HG03354 (cell line): ENCODE data around the gene DRICH1.
"Not testable (repeated sequence)": the region's sequence is repeated elsewhere in the genome, so short reads cannot be mapped to it uniquely, and the experiment has no call there.

Experiments used
- ATAC-seq: cut with Tn5 transposase; IDR thresholded peaks from one replicate; pipeline ENCODE4 v1.9.1; 2021; ENCODE audit warnings: mild to moderate bottlenecking; ENCODE audit not compliant: unreplicated experiment, poor library complexity, severe bottlenecking

DRICH1 gene

DNA sequence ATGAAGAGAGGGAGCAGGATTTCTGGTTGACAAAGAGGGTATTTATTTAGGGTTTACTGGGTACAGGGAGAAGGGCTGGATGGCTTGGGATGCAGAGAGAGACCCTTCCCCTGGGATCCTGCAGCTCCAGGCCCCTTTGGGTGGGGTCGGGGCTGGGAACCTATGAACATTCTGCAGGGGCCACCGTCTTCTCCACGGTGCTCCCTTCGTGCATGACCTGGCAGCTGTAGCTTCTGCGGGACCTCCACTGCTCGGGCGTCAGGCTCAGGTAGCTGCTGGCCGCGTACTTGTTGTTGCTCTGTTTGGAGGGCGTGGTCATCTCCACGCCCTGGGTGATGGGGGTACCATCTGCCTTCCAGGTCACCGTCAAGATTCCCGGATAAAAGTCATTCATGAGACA, 59.0 kb downstream of the DRICH1 start:
- ATAC-seq = not testable (repeated sequence)

DNA sequence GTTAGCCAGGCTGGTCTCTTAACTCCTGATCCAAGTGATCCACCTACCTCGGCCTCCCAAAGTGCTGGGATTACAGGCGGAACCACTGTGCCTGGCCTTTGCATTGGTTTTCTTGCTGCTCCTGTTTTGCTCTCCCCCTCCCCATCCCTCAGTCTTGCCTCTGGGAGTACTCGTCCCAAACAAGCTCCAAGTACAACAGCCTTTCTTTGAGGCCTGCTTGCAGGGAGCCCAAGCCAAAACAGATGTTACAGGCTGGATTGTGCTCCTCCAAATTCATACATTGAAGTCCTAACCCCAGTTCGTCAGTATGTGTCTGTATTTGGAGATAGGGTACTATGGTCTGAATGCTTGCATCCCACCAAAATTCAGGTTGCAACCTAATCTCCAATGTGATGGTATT, 60.6 kb downstream of the DRICH1 start:
- ATAC-seq = no peak

DNA sequence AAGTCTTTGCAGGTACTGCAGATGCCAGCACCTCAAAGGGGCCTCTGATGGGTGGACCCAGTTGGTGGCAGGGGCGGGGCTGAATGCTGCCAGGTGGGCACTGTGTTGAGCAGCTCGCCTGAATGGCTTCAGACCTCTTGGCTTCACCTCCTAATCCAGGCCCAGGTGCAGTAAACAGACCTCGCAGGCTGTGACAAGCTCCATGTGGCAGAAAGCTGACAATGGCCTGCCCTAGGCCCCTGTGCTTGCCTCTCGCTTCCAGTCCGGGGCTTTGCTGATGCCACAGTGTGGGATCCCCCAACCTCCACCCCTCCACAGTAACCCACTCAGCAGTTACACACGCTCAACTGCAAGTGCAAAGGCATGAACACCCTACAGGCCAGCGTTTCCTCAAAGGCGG, 61.4 kb downstream of the DRICH1 start:
- ATAC-seq = no peak

DNA sequence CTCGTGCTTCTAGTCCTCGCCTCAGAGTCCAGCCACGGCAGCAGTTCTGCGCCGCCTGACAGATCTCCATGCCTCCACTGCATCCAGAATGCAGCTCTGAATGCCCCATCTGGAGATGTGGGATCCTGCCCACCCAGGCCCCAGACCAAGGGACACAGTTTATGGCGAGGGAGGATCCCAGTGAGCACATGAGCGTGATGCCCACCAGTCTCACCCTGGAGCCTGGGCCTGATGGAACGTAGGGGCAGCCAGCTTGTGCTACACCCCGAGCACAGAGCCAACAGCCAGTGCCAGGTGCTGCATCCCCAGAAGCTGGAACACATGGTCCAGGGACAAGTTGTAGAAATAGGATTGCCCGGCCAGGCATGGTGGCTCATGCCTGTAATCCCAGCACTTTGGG, 62.4 kb downstream of the DRICH1 start:
- no peak for ATAC-seq

DNA sequence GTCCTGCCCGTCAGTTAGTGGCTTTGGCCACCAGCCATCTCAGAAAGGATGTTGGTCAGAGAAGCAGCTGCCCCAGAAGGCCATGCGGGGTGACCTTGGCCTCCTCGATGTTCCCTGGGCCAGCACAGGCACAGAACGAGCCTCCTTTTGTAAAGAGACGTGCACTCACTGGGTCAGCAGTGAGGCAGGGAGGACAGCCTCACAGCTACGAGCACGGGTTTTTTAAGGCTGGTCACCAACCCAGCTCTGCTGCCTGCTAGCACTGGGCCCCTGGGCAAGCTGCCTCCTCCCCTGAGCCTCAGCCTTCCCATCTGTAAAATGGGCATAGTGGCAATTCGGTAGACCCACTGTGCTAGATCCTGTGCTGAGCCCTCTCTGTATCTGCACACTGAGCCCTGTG, 62.8 kb downstream of the DRICH1 start:
- no peak for ATAC-seq

DNA sequence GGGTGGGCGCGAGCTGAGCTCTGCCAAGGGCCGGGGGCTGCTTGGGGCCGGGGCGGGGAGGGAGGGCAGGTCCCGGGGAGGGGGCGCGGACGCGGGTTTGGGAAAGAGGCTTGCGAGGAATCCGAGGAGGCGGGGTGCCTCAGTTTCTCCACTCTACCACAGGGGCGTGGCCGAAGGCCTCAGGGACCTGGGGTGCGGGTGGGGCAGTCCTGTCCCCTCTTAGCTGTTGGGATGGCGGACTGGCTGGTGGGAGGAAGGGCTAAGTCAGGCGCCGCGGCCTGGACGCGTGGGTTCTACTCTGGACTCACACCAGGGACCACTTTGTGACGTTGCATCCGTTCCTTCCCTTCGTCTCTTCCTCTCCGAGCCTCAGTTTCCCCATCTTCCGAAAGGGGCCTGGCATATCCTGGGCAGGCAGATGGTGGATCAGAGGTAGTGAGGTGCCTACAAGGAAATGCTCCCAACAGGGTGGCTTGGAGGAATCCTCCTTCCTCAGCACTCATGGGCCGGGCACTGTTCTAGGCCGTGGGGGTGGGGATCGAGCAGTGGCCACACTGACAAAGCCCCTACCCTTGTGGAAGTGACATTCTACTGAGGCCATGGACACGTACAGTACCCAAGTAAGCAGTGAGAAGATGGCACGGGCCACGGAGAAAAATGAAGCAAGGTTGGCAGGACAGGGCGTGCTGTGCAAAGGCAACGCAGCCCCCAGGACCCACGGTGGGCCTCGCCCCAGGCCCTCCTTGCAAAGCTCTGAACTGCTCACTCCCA, 65.2 kb downstream of the DRICH1 start:
- no peak for ATAC-seq

DNA sequence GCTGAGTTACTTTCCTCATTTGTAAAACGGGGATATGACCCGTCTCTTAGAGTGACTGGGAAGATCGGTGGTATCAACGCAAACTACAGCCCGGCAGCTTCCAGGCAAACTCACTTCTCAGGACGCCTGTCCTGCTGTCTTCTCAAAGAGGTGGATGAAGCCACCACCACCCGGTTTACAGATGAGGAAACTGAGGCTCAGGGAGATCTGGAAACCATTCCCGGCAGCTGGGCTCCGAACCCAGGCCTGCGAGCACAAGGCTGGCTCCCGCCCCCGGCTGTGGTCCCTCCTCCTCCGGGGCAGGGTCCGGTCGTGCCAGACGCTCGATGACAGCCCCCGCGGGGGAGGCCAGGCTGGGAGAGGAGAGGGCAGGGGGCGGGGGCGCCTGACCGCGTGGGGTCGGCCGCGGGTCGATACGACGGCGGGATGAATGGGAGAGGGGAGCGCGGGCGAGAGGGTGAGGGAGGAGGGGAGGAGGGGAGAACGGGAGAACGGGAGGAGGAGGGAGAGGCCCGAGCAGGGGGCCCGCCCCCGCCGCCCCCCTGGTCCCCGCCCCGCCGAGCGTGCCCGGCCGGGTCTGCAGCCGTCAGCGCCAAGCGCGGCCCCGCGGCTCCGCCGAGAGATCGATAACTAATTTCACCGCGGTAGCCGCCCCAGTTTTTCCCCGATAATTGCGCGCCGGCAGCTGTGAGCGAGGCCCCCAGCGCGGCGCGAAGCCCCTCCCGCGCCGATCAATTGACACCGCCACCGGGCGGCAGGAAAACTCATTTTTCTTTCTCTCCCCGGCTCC, 66.0 kb downstream of the DRICH1 start:
- no peak for ATAC-seq

DNA sequence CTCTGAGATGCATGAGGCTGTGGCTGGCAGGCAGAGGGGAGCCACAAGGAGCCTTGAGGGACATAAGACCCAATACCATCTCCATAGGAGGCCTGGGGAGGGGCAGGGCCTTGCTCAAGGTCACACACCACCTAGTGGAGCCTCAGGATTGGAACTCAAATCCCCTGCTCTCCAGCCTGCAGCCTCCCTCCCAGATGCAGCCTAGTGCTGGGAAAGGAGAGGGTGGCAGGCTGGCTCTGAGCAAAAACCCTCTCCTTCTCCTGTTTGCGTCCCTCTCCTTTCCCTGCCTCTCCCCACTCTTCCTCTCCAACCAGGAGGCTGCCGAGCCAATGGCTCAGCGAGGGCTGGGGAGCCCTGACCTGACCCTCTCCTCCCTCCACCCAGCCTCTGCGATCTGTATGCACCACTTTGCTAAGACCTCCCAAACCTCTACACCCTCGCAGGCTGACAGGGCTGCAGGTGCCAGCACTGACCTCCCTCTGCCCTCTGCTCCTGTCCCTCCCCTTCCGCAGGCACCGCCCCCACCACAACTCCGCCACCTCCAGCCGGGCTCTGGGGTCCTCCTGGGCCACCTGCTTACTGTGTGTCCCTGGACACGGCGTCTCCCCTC, 66.7 kb downstream of the DRICH1 start:
- ATAC-seq = no peak

DNA sequence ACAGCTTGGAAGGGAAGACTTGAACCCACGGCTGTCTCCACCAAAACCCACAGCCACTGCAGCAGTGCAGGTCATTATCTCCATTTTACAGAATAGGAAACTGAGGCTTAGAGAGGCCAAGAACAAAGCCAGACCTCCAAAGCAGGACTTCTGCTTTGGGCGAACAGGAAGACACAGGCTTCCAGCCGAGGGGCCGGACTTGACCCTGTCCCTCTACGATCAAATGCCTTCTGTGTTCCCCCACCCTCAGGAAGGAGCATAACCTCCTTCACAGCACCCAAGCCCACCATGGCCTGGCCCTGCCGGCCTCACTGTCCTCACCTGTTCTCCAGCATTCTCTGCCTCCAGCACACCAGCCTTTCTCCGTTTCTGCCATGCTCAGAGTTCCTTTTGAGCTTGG, 67.8 kb downstream of the DRICH1 start:
- no peak for ATAC-seq

DNA sequence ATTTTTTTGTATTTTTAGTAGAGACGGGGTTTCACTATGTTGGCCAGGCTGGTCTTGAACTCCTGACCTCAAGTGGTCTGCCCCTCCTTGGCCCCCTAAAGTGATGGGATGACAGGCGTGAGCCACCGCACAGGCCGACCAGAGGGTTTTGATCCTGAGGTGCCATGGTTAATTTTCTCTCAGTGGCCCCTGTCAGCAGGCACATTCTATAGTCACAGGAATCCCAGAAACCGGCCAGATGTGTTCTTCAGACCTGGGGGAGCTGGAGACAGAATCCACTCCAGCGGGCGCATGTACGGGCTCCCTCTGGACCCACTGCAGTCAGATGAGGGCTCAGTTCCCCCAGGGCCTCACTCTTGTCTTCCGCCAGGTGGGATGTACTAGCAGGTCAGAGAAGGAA, 69.0 kb downstream of the DRICH1 start:
- ATAC-seq = no peak

DNA sequence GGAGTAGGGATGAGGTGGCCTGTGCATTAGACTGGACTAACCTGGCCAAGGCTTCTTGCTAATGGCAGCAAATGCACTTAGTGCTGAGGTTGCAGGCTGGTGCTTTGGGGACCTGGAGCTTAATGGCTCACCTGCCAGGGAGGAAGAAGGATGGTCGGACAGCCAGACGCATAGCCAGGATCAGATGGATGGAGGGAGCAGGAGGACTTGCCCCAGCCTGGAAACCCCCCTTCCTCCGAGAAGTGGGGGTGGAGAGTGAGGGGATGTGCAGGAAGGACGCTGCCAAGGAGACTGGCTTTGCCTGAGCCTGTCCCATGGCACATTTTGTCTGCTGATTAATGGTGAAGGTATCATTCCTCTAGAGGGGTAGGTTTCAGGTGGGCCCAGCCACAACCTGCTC, 69.9 kb downstream of the DRICH1 start:
- no peak for ATAC-seq

DNA sequence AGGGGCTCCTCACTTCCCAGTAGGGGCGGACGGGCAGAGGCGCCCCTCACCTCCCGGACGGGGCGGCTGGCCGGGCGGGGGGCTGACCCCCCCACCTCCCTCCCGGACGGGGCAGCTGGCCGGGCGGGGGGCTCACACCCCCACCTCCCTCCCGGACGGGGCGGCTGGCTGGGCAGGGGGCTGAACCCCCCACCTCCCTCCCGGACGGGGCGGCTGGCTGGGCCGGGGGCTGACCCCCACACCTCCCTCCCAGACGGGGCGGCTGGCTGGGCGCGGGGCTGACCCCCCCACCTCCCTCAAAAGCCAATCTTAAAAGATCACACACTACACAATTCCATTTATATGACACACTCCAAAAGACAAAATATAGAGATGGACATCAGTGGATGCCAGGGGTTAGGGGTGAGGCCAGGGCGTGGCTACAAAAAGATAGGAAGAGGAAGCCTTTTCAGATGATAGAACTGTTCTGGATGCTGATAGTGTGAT, 71.1 kb downstream of the DRICH1 start:
- not testable (repeated sequence) for ATAC-seq

DNA sequence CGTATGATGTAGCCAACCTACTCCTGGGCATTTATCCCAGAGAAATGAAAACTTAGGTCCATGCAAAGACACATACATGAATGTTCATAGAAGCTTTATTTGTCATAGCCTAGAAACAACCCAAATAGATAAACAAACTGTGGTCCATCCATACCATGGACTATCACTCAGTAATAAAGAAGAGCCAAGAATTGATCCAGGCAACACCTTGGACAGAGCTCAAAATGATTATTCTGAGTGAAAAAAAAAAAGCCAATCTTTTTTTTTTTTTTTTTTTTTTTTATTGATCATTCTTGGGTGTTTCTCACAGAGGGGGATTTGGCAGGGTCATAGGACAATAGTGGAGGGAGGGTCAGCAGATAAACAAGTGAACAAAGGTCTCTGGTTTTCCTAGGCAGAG, 71.9 kb downstream of the DRICH1 start:
- not testable (repeated sequence) for ATAC-seq
